MM.1S (cell line): ENCODE data around the gene AGPAT3.

ENCODE experiments used
- CTCF ChIP-seq: fragments of 300-600 bp; sonication (generic); IDR thresholded peaks from 2 replicates; pipeline ENCODE4 v1.5.1; 2016; ENCODE audit warnings: antibody characterized with exemption, low read length, mixed read lengths
- EZH2phosphoT487 ChIP-seq: fragments of 300-600 bp; sonication (generic); IDR thresholded peaks from 2 replicates; pipeline ENCODE4 v1.6.1; 2018; ENCODE audit warnings: antibody characterized with exemption, low read length

GRCh38 chr21:43825242-43825935, 39.6 kb upstream of the AGPAT3 start:
- TF ChIP-seq EZH2phosphoT487 (no peak), CTCF (no peak)
